ENCODE data around the gene F7.
"Not testable (repeated sequence)": the region's sequence is repeated elsewhere in the genome, so short reads cannot be mapped to it uniquely, and the experiment has no call there.

DNA sequence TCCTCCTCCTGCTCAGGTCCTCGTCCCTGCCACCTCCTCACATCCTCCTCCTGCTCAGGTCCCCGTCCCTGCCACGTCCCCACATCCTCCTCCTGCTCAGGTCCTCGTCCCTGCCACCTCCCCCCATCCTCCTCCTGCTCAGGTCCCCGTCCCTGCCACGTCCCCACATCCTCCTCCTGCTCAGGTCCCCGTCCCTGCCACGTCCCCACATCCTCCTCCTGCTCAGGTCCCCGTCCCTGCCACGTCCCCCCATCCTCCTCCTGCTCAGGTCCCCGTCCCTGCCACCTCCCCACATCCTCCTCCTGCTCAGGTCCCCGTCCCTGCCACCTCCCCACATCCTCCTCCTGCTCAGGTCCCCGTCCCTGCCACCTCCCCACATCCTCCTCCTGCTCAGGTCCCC is 56.4 kb downstream of the F7 start:
- TF ChIP-seq, protein P1, sequence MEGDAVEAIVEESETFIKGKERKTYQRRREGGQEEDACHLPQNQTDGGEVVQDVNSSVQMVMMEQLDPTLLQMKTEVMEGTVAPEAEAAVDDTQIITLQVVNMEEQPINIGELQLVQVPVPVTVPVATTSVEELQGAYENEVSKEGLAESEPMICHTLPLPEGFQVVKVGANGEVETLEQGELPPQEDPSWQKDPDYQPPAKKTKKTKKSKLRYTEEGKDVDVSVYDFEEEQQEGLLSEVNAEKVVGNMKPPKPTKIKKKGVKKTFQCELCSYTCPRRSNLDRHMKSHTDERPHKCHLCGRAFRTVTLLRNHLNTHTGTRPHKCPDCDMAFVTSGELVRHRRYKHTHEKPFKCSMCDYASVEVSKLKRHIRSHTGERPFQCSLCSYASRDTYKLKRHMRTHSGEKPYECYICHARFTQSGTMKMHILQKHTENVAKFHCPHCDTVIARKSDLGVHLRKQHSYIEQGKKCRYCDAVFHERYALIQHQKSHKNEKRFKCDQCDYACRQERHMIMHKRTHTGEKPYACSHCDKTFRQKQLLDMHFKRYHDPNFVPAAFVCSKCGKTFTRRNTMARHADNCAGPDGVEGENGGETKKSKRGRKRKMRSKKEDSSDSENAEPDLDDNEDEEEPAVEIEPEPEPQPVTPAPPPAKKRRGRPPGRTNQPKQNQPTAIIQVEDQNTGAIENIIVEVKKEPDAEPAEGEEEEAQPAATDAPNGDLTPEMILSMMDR (IDR thresholded peaks at IDR 0.05) = not testable (repeated sequence)
- TF ChIP-seq POLR2A (IDR thresholded peaks at IDR 0.05) = not testable (repeated sequence)
